ENCODE results near the gene CA10. TPM values are rescaled to one million over a fixed set of nuclear protein-coding genes. Genes with fewer than 3 reads are reported as not detected.

The CA10 gene
- total RNA-seq, 1 donor from 2014 or later, result not detected

DNA sequence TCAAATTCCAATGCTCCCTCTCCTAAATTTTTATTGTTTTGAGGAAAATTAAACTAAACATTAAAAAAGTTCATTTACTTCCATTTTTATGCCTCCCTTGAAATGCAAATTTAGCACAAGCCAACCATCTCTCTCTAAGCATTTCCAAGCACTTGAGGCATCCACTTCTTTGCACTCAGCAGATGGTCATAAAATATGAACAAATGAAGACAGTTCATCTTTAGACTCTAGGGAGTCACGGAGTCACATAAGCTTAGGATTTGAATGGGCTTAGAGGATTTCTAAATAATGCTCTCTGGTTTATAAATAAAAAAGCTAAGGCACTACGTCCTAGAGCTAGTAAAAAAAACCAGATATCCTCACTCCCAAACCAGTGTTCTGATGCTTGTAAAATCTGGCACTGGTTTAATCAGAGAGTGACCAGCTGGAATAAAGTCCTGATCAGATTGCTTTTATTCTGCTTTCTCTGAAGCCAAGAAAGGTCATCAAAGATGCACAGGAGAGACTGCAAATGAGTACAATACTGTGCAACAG is 204.2 kb downstream of the CA10 start:
- Mint-ChIP-seq H3K36me3 (ENCODE audit: unreplicated experiment) (no peaks in the 10 kb centered on the region), H3K4me3 (ENCODE audit: unreplicated experiment) (no peak overlapping the region), H3K4me1 (ENCODE audit: unreplicated experiment) (no peaks in the 10 kb centered on the region), H3K27me3 (ENCODE audit: unreplicated experiment) (no peaks in the 10 kb centered on the region), H3K27ac (ENCODE audit: unreplicated experiment) (no peak overlapping the region), H3K9me3 (ENCODE audit: unreplicated experiment) (no peaks in the 10 kb centered on the region)
- TF ChIP-seq, protein P1, sequence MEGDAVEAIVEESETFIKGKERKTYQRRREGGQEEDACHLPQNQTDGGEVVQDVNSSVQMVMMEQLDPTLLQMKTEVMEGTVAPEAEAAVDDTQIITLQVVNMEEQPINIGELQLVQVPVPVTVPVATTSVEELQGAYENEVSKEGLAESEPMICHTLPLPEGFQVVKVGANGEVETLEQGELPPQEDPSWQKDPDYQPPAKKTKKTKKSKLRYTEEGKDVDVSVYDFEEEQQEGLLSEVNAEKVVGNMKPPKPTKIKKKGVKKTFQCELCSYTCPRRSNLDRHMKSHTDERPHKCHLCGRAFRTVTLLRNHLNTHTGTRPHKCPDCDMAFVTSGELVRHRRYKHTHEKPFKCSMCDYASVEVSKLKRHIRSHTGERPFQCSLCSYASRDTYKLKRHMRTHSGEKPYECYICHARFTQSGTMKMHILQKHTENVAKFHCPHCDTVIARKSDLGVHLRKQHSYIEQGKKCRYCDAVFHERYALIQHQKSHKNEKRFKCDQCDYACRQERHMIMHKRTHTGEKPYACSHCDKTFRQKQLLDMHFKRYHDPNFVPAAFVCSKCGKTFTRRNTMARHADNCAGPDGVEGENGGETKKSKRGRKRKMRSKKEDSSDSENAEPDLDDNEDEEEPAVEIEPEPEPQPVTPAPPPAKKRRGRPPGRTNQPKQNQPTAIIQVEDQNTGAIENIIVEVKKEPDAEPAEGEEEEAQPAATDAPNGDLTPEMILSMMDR (IDR thresholded peaks at IDR 0.05), result no peak
- no peak for DNase-seq (ENCODE audit: extremely low spot score, unreplicated experiment)

DNA sequence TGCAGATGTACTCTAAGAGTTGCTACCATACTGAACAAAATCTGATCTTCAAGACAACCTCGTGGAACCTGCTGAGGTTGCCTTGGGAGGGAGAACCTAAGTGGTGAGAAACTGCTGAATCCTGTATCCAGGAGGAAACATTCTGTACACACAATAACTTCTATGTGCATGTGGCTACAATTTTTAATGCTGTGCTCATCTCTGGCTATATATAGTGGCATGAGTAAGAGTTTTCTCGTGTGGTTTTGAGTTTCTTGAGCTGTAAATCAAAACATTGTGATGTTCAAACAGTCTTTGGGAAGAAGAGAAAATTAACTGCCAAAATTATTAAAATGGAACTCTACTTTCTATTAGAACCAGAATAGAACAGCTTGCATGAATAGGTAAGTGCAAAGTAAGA is 206.8 kb downstream of the CA10 start:
- TF ChIP-seq, protein P1 (IDR thresholded peaks at IDR 0.05), result no peak
- Mint-ChIP-seq H3K4me1 (ENCODE audit: unreplicated experiment) (no peaks in the 10 kb centered on the region), H3K27me3 (ENCODE audit: unreplicated experiment) (no peaks in the 10 kb centered on the region), H3K9me3 (ENCODE audit: unreplicated experiment) (no peaks in the 10 kb centered on the region), H3K4me3 (ENCODE audit: unreplicated experiment) (no peak overlapping the region), H3K27ac (ENCODE audit: unreplicated experiment) (no peak overlapping the region), H3K36me3 (ENCODE audit: unreplicated experiment) (no peaks in the 10 kb centered on the region)
- no peak for DNase-seq (ENCODE audit: extremely low spot score, unreplicated experiment)

DNA sequence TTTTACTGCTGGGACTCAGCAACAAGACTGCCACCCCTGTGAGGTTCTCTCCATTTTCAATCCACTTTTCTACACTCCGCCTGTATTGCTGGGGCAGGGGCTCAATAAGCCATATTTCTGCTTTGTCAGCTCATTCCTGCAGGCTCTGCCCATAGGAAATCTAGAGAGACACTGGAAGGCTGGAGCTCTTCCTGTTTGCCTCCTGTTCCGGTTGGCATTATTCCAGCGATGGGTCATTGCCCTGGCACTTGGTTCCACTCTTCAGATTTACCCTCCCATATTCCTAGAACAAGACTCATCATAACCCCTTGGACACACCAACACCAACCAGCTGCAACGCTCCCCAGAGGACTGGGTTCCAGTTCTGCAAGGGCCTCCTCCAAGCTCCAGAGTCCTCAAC is 210.4 kb downstream of the CA10 start:
- H3K36me3 Mint-ChIP-seq (ENCODE audit: unreplicated experiment), result no peaks in the 10 kb centered on the region
- H3K27ac Mint-ChIP-seq (ENCODE audit: unreplicated experiment), result no peak overlapping the region
- TF ChIP-seq, protein P1 (IDR thresholded peaks at IDR 0.05), result no peak
- no peaks in the 10 kb centered on the region for H3K9me3 Mint-ChIP-seq (ENCODE audit: unreplicated experiment)
- H3K4me3 Mint-ChIP-seq (ENCODE audit: unreplicated experiment), result no peak overlapping the region
- DNase-seq (ENCODE audit: extremely low spot score, unreplicated experiment), result no peak
- no peaks in the 10 kb centered on the region for H3K4me1 Mint-ChIP-seq (ENCODE audit: unreplicated experiment)
- H3K27me3 Mint-ChIP-seq (ENCODE audit: unreplicated experiment), result no peaks in the 10 kb centered on the region

DNA sequence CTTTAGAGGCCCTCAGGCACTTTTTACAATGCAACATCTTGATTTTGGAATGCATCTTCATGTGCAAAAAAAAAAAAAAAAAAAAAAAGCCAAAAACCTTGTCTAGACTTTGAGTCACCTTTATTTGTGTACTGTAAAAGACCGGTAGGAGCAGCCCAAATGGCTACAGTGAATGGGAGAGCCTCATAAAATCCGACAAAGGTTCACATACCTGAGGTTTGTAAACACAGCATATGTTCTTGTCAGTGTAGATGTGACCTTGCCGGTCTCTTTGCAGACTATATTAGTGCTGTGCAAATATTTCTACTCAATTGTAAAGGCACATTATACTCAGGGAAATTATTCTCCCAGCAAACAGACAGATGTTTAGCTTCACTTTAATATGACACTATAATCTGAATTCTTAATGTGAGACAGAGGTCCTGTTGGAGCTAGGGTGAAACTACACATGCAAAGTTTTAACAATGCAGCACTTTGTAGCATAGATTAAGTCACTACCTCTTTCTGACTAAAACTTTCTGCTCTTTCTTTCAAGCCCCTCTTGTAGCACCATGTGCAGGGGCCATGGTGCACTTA is 211.3 kb downstream of the CA10 start:
- no peak overlapping the region for H3K27ac Mint-ChIP-seq (ENCODE audit: unreplicated experiment)
- TF ChIP-seq, protein P1 (IDR thresholded peaks at IDR 0.05), result no peak
- H3K4me3 Mint-ChIP-seq (ENCODE audit: unreplicated experiment), result no peak overlapping the region
- H3K36me3 Mint-ChIP-seq (ENCODE audit: unreplicated experiment), result no peaks in the 10 kb centered on the region
- no peaks in the 10 kb centered on the region for H3K9me3 Mint-ChIP-seq (ENCODE audit: unreplicated experiment)
- H3K4me1 Mint-ChIP-seq (ENCODE audit: unreplicated experiment), result no peaks in the 10 kb centered on the region
- H3K27me3 Mint-ChIP-seq (ENCODE audit: unreplicated experiment), result no peaks in the 10 kb centered on the region
- no peak for DNase-seq (ENCODE audit: extremely low spot score, unreplicated experiment)

DNA sequence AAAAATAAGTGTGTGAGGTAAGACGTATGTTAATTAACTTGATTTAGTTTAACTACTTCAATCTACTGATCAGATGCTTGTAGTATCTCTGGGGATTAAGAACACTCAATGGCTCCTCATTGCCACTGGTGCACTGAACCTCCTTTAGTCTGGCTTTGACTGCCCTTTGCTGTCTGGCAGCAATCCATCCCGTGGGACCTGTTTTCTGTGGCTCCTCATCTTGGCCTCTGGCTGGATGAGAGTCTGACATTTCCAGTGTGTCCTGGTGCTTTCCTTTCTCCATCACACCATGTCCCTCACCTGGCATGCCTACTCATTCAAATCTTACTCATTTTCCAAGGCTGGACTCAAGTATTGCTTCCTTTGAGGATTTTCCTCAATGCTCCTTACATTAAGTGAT is 212.2 kb downstream of the CA10 start:
- Mint-ChIP-seq H3K4me3 (ENCODE audit: unreplicated experiment) (no peak overlapping the region), H3K4me1 (ENCODE audit: unreplicated experiment) (no peaks in the 10 kb centered on the region), H3K9me3 (ENCODE audit: unreplicated experiment) (no peaks in the 10 kb centered on the region), H3K27ac (ENCODE audit: unreplicated experiment) (no peak overlapping the region), H3K27me3 (ENCODE audit: unreplicated experiment) (no peaks in the 10 kb centered on the region), H3K36me3 (ENCODE audit: unreplicated experiment) (no peaks in the 10 kb centered on the region)
- no peak for DNase-seq (ENCODE audit: extremely low spot score, unreplicated experiment)
- TF ChIP-seq, protein P1 (IDR thresholded peaks at IDR 0.05), result no peak

Data from osteocyte (in vitro differentiated cells).